ENCODE results near the gene COL11A1.

DNA sequence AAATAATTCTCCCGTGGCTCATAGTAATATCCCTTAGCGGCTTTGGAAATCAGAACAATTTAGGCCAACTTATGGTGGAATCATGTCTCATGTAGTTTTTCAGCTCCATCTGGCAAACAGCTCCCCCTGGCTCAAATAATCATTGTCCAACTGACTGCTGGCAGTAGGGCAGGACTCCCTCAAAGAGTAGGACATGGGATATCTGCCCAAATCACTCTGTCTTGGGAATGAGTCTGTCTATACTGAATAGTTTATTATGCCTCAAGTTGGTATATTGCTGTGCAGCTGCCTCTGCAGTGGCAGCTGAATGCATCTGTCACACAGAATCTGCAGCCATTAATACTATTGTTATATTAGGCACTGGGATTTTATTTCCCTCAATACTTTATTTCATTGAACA is 255.7 kb downstream of the COL11A1 start:
- TF ChIP-seq, protein P1, sequence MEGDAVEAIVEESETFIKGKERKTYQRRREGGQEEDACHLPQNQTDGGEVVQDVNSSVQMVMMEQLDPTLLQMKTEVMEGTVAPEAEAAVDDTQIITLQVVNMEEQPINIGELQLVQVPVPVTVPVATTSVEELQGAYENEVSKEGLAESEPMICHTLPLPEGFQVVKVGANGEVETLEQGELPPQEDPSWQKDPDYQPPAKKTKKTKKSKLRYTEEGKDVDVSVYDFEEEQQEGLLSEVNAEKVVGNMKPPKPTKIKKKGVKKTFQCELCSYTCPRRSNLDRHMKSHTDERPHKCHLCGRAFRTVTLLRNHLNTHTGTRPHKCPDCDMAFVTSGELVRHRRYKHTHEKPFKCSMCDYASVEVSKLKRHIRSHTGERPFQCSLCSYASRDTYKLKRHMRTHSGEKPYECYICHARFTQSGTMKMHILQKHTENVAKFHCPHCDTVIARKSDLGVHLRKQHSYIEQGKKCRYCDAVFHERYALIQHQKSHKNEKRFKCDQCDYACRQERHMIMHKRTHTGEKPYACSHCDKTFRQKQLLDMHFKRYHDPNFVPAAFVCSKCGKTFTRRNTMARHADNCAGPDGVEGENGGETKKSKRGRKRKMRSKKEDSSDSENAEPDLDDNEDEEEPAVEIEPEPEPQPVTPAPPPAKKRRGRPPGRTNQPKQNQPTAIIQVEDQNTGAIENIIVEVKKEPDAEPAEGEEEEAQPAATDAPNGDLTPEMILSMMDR (IDR thresholded peaks at IDR 0.05): no peak
- no peak for TF ChIP-seq POLR2A (IDR thresholded peaks at IDR 0.05)

All from body of pancreas (tissue), 4 donors.